ENCODE data around the gene KAZN. TPM values are rescaled to one million over a fixed set of nuclear protein-coding genes. Genes with fewer than 3 reads are reported as not detected.

KAZN gene
- total and polyA plus RNA-seq, 2 of the 8 experiments (the other 6 are each of a cell fraction or from before 2014, with no cell fraction given): 3.7 to 11.8 TPM

- TF ChIP-seq, protein P1, sequence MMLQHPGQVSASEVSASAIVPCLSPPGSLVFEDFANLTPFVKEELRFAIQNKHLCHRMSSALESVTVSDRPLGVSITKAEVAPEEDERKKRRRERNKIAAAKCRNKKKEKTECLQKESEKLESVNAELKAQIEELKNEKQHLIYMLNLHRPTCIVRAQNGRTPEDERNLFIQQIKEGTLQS (IDR thresholded peaks at IDR 0.05; ENCODE audit: insufficient read depth, low read depth, low read length): no peak
- TF ChIP-seq FOSL1 (IDR thresholded peaks at IDR 0.05; ENCODE audit: insufficient read depth, low read depth, low read length) (no peak), POLR2A (IDR thresholded peaks at IDR 0.05; ENCODE audit: control extremely low read depth in 1 of 2, low read depth in 2 of 2, low read length in 2 of 2) (no peak), CEBPB (IDR thresholded peaks at IDR 0.05; ENCODE audit: low read depth, low read length) (no peak), NRF1 (IDR thresholded peaks at IDR 0.05; ENCODE audit: low read depth, low read length) (no peak)
- TF ChIP-seq, protein P2, sequence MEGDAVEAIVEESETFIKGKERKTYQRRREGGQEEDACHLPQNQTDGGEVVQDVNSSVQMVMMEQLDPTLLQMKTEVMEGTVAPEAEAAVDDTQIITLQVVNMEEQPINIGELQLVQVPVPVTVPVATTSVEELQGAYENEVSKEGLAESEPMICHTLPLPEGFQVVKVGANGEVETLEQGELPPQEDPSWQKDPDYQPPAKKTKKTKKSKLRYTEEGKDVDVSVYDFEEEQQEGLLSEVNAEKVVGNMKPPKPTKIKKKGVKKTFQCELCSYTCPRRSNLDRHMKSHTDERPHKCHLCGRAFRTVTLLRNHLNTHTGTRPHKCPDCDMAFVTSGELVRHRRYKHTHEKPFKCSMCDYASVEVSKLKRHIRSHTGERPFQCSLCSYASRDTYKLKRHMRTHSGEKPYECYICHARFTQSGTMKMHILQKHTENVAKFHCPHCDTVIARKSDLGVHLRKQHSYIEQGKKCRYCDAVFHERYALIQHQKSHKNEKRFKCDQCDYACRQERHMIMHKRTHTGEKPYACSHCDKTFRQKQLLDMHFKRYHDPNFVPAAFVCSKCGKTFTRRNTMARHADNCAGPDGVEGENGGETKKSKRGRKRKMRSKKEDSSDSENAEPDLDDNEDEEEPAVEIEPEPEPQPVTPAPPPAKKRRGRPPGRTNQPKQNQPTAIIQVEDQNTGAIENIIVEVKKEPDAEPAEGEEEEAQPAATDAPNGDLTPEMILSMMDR (IDR thresholded peaks at IDR 0.05; ENCODE audit: control extremely low read depth in 1 of 3, insufficient read depth in 1 of 3, low read depth in 1 of 3, low read length in 3 of 3): no peak
Observed at GRCh38 chr1:15088281-15088971, 489.9 kb downstream of the KAZN start (continued).
